H1 (cell line): ENCODE results near the gene NR4A1.

Source experiments
- ASH2L ChIP-seq: fragments of 200-600, 300-600 bp; sonication (generic); IDR thresholded peaks from one replicate; pipeline ENCODE4 v1.7.1; 2017; ENCODE audit warnings: low read length
- CBX5 ChIP-seq: fragments of 300-800, 300-1000 bp; sonication (generic); IDR thresholded peaks from 2 replicates; pipeline ENCODE4 v1.7.1; 2016; ENCODE audit warnings: antibody characterized with exemption, low read length, low read depth
- CEBPB ChIP-seq: IDR thresholded peaks from 2 replicates; pipeline ENCODE4 v1.6.1; 2012; ENCODE audit warnings: low read depth, low read length
- CHD2 ChIP-seq: IDR thresholded peaks from 2 replicates; pipeline ENCODE4 v1.6.1; 2012; ENCODE audit warnings: low read length, improper control_type of control experiment
- KDM5A ChIP-seq: fragments of 200-600 bp; IDR thresholded peaks from 2 replicates; pipeline ENCODE4 v1.7.1; 2012; ENCODE audit warnings: mild to moderate bottlenecking, low read length, inconsistent platforms, mixed read lengths
- NRF1 ChIP-seq: IDR thresholded peaks from 2 replicates; pipeline ENCODE4 v1.6.1; 2011; ENCODE audit warnings: mild to moderate bottlenecking, low read depth, low read length, improper control_type of control experiment
- PHF8 ChIP-seq: fragments of 200-600 bp; sonication (generic); conservative IDR thresholded peaks from 2 replicates; pipeline ENCODE4 v1.7.1; 2012; ENCODE audit warnings: low read depth, mild to moderate bottlenecking, inconsistent platforms, low read length, moderate library complexity
- POLR2A ChIP-seq, 2 experiments: IDR thresholded peaks; 1 replicate in 1 of 2; 2 replicates in 1 of 2; pipeline ENCODE4 v1.6.1; 2011; ENCODE audit warnings: low read depth in 2 of 2, low read length in 2 of 2, mild to moderate bottlenecking in 2 of 2; ENCODE audit errors: control extremely low read depth in 1 of 2
- RAD21 ChIP-seq, 2 experiments: IDR thresholded peaks in 1 of 2; conservative IDR thresholded peaks in 1 of 2; 2 replicates each; pipeline ENCODE4 v1.6.1; 2011; ENCODE audit warnings: low read depth in 2 of 2, low read length in 2 of 2, improper control_type of control experiment in 1 of 2, inconsistent platforms in 1 of 2, mild to moderate bottlenecking in 1 of 2, moderate library complexity in 1 of 2
- TAF1 ChIP-seq: IDR thresholded peaks from 2 replicates; pipeline ENCODE4 v1.6.1; 2011; ENCODE audit warnings: mild to moderate bottlenecking, low read depth, low read length
- TF ChIP-seq, protein P1 (sequence below), 3 experiments: IDR thresholded peaks; 1 replicate in 2 of 3; 2 replicates in 1 of 3; pipeline versions ENCODE4 v1.5.1 to v1.6.1; 2011; ENCODE audit warnings: low read length in 3 of 3, mild to moderate bottlenecking in 3 of 3, inconsistent platforms in 2 of 3, low read depth in 1 of 3, moderate library complexity in 1 of 3; ENCODE audit not compliant: insufficient read depth in 1 of 3; ENCODE audit errors: control extremely low read depth in 1 of 3
- TF ChIP-seq, protein P2 (sequence below): IDR thresholded peaks from 2 replicates; pipeline ENCODE4 v1.6.1; 2011; ENCODE audit warnings: low read depth, mild to moderate bottlenecking, low read length; ENCODE audit not compliant: insufficient read depth

DNA sequence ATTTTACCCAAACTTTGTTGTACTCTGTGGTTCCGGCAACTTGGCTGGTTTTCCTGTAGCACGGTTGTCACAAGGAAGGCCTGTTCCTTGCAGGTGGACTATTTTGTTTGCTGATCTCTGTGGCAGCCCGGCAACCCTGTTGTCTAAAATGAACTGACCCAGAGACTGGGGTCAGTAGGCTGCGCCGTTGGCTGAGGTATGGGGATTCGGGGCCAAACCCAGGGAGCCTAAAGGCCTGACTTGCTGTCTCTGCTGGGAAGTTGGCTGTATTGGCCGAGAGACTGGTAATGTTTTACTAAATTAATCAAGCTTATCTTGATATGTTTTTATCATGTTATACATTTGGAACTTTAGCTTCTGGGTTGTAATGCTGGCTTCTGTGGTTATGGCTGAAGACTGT, 42.1 kb downstream of the NR4A1 start:
- TF ChIP-seq, protein P1, sequence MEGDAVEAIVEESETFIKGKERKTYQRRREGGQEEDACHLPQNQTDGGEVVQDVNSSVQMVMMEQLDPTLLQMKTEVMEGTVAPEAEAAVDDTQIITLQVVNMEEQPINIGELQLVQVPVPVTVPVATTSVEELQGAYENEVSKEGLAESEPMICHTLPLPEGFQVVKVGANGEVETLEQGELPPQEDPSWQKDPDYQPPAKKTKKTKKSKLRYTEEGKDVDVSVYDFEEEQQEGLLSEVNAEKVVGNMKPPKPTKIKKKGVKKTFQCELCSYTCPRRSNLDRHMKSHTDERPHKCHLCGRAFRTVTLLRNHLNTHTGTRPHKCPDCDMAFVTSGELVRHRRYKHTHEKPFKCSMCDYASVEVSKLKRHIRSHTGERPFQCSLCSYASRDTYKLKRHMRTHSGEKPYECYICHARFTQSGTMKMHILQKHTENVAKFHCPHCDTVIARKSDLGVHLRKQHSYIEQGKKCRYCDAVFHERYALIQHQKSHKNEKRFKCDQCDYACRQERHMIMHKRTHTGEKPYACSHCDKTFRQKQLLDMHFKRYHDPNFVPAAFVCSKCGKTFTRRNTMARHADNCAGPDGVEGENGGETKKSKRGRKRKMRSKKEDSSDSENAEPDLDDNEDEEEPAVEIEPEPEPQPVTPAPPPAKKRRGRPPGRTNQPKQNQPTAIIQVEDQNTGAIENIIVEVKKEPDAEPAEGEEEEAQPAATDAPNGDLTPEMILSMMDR (IDR thresholded peaks at IDR 0.05; ENCODE audit: control extremely low read depth in 1 of 3, insufficient read depth in 1 of 3, low read depth in 1 of 3, low read length in 3 of 3), result no peak
- TF ChIP-seq TAF1, result no peak
- TF ChIP-seq RAD21 (IDR thresholded peaks at IDR 0.05 in 1 of 2, conservative IDR thresholded peaks at IDR 0.05 in 1 of 2; ENCODE audit: low read depth in 2 of 2, low read length in 2 of 2), result no peak
- TF ChIP-seq CBX5, result no peak
- no peak for TF ChIP-seq POLR2A (IDR thresholded peaks at IDR 0.05; ENCODE audit: control extremely low read depth in 1 of 2, low read depth in 2 of 2, low read length in 2 of 2)
- TF ChIP-seq CEBPB, result no peak
- no peak for TF ChIP-seq PHF8
- TF ChIP-seq CHD2, result no peak
- no peak for TF ChIP-seq NRF1
- no peak for TF ChIP-seq KDM5A
- TF ChIP-seq, protein P2, sequence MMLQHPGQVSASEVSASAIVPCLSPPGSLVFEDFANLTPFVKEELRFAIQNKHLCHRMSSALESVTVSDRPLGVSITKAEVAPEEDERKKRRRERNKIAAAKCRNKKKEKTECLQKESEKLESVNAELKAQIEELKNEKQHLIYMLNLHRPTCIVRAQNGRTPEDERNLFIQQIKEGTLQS, result no peak
- TF ChIP-seq ASH2L, result no peak
